Measurements from ENCODE around the gene HMX1.

Gene HMX1

DNA sequence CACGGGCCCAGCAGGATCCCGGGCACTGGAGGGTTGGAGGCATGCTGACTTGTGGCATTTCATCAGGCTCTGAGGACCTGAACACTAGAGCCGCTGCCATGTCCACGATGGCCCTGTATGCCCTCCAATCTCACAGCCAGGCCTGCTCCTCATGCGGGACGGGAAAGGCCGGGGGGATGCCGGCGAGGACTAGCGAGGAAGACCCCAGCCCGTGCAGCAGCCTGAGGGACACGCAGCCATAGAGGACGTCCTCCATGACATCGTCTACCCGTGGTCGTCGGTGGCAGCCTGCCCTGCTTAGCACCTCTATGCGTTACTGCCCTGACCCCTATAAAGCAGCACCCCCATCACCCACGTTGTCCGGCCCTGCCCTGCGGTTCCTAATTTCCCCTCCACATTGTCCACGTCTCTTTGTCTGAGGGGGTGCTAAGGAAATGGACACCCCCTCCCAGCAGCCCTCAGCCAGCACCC is 32.6 kb downstream of the HMX1 start:
- no peak for DNase-seq

DNA sequence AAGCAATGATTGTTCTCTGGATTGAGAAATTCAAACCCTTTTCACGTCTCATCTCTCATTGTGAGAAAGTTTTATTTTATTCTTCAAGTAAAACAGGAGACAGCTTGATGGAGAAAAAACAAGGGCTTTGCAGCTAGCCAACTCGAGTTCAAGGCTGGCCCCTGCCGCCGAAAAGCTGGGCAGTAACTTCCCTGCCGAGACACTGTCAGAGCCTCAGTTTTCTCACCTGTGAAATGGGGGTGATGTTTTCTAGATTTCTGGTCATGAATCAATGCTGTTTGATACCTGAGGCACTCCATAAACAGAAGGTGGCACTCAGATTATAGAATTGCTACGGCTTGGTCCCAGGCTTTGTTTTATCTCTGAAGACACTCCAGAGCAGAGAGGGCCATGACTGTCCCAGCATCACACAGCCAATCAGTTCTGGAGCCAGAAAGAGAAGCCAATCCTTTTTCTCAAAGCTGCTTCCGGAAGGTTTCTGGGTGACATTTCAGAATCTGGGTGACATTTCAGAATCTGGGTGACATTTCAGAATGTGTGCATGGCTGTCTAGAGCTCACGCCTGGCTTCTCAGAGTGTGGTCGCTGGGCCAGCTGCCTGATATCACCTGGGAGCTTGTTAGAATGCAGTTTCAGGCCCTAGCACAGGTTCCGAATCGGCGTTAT is 33.2 kb downstream of the HMX1 start:
- no peak for DNase-seq

DNA sequence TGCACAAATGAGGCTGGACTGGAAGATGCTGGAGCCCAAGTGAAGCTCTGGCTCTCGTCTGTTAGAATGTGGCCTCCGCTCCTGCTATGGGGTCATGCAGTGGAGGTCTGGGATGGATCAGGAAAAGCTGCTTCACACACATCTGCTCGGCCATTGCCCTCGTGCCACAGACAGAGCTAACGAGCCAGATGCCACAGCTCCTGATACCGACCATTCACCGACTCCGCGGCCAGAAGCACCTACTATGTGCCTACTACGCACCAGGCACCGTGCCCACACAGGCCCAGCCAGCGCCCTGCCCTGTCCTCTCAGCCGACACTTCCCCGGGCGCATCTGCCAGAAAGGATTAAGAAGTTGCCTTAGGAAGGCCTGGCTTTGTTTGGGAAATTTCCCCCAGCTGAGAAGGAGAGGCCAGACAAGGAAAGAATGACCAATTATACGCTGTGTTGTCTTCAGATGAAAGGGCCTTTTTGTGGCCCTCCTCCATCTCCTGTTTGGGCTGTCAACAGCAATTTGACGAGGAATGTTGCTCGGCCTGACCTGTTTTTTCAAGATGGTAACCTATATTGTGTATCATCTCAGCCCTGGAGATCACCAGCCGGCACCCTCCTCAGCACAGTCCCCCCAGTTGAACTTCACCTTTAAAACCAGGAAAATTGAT is 34.3 kb downstream of the HMX1 start:
- no peak for DNase-seq

- no peak for DNase-seq
Observed at GRCh38 chr4:8836664-8837171, 34.9 kb downstream of the HMX1 start.

DNA sequence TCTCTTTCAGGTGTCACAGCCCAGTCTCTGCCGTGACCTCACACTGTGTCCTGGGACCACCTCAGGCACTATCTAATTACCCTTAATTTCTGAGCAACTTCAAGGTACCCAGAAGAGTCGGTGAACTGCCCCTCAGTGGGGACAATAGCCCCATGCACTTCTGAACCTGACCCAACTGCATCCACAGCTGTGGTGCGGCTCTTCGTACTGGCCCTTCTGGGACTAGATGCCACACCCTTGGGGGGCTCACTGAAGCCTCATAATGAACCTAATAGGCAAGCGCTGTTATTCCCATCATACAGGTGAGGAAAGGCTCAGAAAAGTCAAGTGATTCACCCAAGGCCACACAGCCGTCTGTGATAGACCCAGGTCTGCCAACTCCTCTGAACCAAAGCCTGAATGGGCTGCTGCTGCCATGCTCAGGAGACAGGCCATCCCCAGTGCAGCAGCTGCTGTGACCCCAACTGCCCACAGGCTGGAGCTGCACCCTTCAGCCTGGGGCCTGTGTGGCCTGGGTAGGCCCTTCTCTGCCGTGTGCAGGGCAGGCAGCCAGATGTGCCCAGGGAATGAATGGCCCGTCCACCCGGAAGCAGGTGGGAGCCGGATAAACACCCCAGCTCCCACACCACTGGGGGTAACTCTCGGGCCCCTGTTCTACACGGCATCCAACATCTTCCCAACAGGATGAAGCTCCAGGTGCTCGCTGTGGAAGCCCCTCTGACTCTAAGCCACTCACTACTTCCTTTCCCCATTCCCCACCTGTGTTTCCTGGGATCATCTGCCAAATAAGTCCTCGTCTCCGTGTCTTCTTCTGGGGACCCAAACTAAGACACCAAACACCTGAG is 35.9 kb downstream of the HMX1 start:
- DNase-seq = no peak

DNA sequence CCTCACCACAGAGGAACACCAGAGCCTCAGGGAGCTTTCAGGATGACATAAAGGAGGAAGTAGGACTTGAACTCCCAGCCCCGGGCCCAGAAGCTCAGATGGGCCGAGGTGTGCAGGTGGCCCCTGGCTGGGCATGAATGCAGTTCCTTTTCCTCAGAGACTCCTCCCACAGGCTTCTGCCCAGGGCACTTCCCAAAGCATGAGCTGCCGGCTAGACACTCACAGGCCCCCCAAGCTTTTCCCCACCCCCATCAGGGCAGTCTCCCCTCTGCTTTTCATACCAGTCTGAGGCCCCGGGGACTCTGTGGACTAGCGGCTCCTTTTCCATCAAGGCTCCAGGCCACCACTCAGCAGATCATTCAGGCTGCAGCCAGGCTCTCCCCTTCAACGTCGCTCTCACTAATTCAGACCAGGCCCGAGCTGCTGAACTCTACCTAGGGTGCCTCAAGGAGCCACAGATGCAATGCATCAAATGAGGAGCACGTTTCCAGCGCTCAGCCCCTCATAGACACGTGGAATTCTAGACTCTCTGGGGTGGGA is 36.9 kb downstream of the HMX1 start:
- no peak for DNase-seq

DNA sequence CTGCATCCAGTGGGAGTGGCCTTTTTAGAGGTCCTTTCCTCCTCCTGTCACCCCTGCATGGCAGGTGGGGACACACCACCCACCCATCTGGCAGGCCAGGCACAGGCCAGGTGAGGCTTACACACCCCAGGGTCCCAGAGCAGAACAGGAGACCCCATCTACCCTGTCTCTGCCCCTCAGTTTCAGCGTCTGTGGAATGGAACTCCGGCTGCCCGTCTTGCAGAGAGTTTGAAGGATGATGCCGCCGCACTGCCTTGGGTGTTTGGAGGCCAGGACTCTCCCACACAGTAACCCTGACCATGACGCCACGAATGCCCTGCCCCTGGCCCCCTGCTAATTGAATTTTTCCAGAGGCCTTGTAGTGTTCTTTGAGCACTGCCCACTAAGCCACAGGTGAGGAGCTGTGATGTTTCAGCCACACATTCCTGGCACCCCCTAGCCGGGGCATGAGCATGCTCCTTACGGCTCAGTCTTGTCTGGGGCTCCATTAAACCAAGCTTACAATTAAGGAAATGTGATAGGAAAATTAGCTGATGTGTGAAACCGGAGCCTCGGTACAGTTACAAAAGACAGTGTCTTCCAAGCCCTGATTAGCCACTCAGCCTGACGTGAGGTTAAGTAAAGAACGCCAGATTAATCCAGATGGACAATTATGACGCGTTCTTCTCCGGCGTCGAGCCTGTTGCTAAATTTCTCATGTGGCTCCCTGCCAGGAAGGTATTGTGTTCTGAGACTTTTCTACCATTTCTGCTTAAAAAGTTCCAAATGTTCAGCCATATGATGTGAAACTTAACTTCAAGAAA is 39.3 kb downstream of the HMX1 start:
- DNase-seq = no peak

DNA sequence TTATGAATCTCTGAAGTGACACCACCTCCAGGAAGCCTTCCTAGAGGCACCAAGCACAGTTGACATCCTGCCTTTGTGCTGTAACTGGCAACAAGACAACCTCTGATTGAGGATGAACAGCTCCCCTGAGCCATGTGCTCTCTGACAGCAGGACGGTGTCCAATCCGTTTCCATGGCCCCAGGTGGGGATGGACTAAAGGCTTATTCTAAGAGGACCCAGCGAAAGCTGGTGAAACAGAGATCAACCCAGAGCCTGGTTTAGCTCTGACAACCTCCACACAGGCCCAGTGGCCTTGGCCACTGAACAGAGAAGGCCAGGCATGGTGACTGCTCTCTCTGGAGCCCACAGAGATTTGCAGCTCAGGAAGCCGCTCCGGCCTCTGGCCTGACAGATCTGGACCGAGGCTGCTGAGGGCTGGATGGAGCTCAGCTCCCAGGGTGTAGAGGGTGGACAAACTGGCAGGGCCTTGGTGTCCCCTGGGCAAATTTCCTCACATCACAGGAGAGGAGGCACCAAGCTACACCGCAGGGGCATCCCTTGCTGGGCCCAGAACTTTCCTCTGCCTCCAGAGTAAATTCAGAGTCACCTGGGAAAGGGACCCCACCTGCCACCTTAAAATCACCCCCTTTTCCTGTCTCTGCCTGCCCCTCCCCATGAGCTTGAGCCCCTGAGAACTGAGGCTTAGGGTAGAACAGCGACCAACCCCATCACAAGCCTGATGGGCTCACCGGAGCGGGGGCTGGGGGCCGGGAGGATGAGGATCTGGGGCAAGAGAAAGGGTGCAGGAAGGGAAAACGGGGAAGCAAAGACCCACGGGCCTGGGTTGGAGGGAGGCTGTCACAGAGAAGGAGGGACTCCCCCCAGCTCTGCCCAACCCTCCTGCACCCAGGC is 40.2 kb downstream of the HMX1 start:
- no peak for DNase-seq

DNA sequence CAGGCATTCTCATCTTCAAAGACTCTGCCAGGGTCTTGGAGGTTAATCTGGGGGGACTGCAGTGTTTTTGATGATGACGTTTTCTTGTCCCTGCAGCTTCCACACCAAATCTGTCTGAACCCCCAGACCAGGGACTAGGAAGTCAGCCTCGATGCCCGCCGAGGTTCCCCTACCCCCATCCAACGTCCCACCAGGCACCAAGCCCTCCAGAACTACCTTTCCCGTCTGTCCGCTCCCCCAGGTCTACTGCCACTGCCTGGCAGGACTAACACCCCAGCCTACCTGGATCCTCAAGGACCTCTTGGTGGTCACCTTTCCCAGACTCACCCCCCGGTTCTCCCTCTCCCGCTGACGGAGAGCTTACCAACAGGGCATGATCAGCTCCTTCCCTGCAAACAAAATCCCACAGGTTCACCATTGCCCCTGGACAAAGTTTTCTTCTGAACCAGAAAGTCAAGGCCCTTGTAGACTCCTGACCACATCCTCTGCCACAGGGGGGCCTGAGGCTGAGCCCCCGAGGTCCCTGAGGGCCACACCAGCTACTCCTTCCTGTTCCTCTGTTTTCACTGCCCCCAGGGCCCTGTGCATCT is 40.9 kb downstream of the HMX1 start:
- no peak for DNase-seq

- DNase-seq = no peak
Observed at GRCh38 chr4:8830056-8830455, 41.6 kb downstream of the HMX1 start.

DNA sequence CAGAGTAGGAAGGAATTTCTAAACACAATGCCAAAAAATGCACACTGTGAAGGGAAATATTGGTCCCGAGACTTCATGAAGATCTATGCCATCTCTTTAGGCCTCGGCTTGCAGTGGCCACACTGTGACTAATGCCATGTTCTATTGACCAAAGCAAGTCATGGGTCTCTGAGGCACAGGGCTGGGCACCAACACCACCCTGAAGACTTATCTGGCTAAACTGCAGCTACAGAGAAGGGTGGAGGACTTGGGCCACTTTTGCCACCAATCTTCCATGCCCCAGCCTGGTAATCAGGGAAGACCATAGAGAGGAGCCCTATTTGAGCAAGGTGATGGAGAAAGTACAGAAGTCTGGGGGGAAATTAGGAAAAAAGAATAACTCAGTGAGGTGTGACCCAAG is 42.1 kb downstream of the HMX1 start:
- DNase-seq = no peak

- DNase-seq = no peak
Observed at GRCh38 chr4:8828869-8829268, 42.8 kb downstream of the HMX1 start.

DNA sequence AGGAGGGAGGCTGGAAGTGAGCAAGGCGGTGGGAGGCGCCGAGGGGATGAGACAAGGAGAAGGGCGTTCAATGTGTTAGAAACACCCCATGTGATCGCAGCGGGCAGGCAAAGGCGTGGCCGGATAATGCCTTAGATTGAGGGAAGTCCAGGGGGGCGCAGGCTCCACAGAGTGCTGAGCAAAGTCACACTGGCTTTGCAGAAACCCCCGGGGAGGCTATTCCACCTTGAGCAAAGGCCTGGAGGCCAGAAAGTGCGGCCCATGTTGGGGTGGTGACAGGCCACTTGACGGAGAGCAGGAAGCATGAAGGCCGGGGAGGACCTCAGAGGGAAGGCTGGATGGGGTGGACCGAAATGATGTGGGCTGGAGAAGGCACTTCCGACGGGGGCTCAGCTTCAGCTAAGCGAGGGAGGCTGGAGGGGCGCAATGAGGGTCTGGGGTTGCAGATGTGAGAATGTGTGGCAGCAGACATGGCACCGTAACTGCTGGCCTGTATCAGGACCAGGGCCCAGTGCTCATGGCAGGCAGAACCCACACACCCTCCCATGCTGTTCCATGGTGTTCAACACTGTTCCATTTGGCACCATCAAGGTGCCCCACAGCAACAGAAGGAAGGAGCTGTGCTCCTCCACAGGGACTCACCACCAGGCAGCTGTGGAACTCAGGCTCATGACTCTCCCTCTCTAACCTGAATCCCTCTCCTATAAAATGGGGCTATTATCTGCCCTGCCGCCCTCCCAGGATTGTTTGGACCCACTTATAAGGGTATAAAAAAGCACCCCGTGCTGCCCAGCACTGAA is 50.3 kb downstream of the HMX1 start:
- DNase-seq = no peak

DNA sequence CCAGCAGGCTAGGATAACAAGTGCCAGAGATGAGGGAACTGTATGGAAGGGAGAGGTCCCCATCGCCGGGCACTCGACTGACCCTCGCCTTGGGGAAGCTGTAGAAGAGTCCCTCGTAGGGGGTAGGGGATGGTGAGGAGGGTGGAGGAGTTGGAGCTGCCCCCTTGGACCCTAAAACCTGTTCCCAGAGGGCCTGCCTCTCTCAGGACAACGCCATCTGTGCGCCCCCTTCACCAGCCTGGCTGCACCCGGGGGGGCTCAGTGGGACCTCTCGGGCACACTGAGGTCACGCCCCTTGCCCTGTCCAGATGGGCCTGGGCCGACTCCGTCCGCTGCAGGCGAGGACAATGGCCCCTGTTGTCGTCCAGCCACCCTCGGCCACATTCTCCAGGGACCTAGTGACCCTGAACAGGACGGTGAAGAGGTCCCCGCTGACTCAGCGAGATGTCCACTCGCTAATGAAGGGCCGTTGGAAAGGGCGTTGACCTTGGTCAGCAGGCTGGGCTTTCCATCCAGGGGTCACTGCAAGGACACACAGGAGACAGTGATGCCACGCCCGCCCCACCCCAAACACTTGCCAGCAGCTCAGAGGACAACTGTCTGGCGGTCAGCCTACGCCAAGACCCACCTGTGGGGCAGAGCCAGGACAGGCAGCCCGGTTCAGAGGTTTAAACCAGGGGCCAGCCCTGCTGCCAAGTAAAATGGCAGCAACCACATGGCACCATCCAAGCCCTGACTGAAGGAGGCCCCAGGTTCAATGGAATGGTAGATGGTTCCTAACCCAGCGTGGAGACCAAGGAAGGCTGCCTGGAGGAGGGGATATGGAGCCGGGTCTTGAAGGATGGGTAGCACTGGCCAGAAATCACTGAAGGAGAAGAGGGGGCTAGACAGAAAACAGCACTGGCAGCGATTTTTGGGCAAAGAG is 51.2 kb downstream of the HMX1 start:
- no peak for DNase-seq

GRCh38 chr4:8819473-8820177 is 52.0 kb downstream of the HMX1 start:
- no peak for DNase-seq

- DNase-seq = no peak
Observed at GRCh38 chr4:8819019-8819418, 52.6 kb downstream of the HMX1 start.

DNA sequence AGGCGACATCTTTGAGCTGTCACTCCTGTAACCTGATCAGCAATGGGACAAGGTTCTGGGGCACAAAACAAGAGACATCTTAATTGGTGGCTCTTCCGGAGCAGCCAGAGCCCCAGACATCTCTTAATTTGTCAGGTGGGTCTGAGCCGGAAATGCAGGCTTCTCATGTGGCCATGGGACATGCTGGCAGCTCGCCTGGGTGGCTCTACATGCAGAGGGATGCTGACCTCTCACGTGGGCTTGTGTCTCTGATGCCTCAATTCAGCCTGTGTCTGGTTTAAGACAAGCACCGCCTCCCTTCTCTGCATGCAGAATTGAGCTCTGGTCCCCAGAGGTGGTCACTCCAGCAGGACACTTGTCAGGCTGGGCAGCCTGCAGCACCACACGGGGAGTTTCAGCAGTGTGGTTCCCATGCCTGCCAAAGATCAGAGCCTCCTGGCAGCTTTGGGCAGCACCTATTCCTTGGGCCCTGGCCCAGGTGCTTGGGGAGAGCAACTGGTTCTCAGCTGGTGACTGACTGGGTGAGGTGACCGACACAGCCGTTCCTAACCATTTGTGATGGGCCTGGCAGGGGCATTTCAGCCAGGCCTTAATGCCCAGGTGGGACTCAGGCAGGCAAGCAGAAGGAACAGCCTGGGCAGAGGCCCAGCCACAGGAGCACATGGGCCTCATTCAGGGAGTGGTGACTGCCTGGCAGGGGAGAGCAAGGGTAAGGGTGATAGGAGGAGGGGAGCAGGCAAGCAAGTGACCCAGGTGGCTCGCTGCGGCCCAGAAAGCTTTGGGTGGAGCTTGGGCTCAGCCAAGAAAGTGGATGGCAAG is 53.4 kb downstream of the HMX1 start:
- no peak for DNase-seq

- no peak for DNase-seq
Observed at GRCh38 chr4:8817813-8818062, 53.9 kb downstream of the HMX1 start.

Measured in NCI-H774 (cell line).